H1 (cell line): Measurements from ENCODE around the gene GRIP2. TPM values are rescaled to one million over a fixed set of nuclear protein-coding genes. Genes with fewer than 3 reads are reported as not detected.

Experiments
- CTCF ChIA-PET: fragments of 300-600 bp; sonication (Branson Sonifier 250); formaldehyde crosslinking; loops from one replicate; lab custom pipeline; 2021; ENCODE audit not compliant: partially characterized antibody; lab: Charles Lee
- POLR2A ChIA-PET: fragments of 300-600 bp; sonication (Branson Sonifier 250); formaldehyde crosslinking; loops from one replicate; lab custom pipeline; 2021; ENCODE audit warnings: inconsistent platforms; ENCODE audit not compliant: partially characterized antibody; lab: Charles Lee
- DNase-seq, 2 experiments: peaks; one replicate each; pipeline versions ENCODE4 v3.0.0 to v3.0.0-alpha.2; 2010 to 2022; ENCODE audit warnings: low spot score in 2 of 2, low read depth in 1 of 2, mixed read lengths in 1 of 2
- FAIRE-seq: peaks from 2 replicates; lab custom pipeline; 2011; peaks lifted over from hg19 to GRCh38; lab: Jason Lieb, UNC
- H2AFZ ChIP-seq: 2 replicates; pipeline ENCODE4 v1.8.1; 2012; ENCODE audit warnings: low read length, inconsistent platforms
- H2AK5ac ChIP-seq: 2 replicates; pipeline ENCODE4 v1.6.1; 2013; ENCODE audit warnings: low read depth, low read length
- H2BK120ac ChIP-seq: replicated peaks from 2 replicates; pipeline ENCODE3; 2013; ENCODE audit warnings: low read depth, low read length, inconsistent platforms
- H2BK12ac ChIP-seq: 2 replicates; pipeline ENCODE4 v1.6.1; 2013; ENCODE audit warnings: low read depth, low read length
- H2BK15ac ChIP-seq: 2 replicates; pipeline ENCODE4 v1.6.1; 2013; ENCODE audit warnings: low read length
- H2BK20ac ChIP-seq: 2 replicates; pipeline ENCODE4 v1.6.1; 2013; ENCODE audit warnings: low read length
- H2BK5ac ChIP-seq: 2 replicates; pipeline ENCODE4 v1.6.1; 2013; ENCODE audit warnings: low read depth, low read length
- H3K14ac ChIP-seq: 2 replicates; pipeline ENCODE4 v1.6.1; 2013; ENCODE audit warnings: inconsistent platforms; ENCODE audit not compliant: insufficient read length
- H3K18ac ChIP-seq: 2 replicates; pipeline ENCODE4 v1.6.1; 2013; ENCODE audit warnings: low read length; ENCODE audit errors: extremely low read depth
- H3K23ac ChIP-seq: 2 replicates; pipeline ENCODE4 v1.6.1; 2013; ENCODE audit warnings: inconsistent platforms; ENCODE audit not compliant: insufficient read length
- H3K23me2 ChIP-seq: 2 replicates; pipeline ENCODE4 v1.6.1; 2013; ENCODE audit warnings: low read depth, low read length
- H3K27ac ChIP-seq: 2 replicates; pipeline ENCODE4 v1.6.1; 2011; ENCODE audit warnings: low read depth, low read length, inconsistent platforms
- H3K27me3 ChIP-seq, 4 experiments: replicated peaks in 1 of 4; 1 replicate in 1 of 4; 2 replicates in 3 of 4; pipeline versions ENCODE4 v1.6.1 to v1.8.1; 2011 to 2013; ENCODE audit warnings: low read length in 3 of 4, mild to moderate bottlenecking in 3 of 4, inconsistent platforms in 2 of 4, mixed read lengths in 2 of 4, moderate library complexity in 1 of 4; ENCODE audit not compliant: control insufficient read depth in 3 of 4, insufficient read depth in 3 of 4; ENCODE audit errors: extremely low read depth in 1 of 4
- H3K36me3 ChIP-seq, 4 experiments: 2 replicates each; pipeline versions ENCODE4 v1.6.1 to v1.8.1; 2011 to 2013; ENCODE audit warnings: mild to moderate bottlenecking in 4 of 4, low read length in 3 of 4, moderate library complexity in 2 of 4, control low read depth in 1 of 4, inconsistent platforms in 1 of 4; ENCODE audit not compliant: insufficient read depth in 4 of 4, control insufficient read depth in 2 of 4
- H3K4ac ChIP-seq: replicated peaks from 2 replicates; pipeline ENCODE3; 2013; ENCODE audit warnings: low read length, low read depth, mixed read lengths, inconsistent platforms; ENCODE audit not compliant: insufficient read length
- H3K4me1 ChIP-seq, 4 experiments: replicated peaks in 1 of 4; 1 replicate in 1 of 4; 2 replicates in 3 of 4; pipeline versions ENCODE4 v1.6.1 to v1.8.1; 2011 to 2013; ENCODE audit warnings: low read length in 3 of 4, inconsistent platforms in 2 of 4, mixed read lengths in 1 of 4; ENCODE audit not compliant: insufficient read depth in 4 of 4, control insufficient read depth in 3 of 4
- H3K4me2 ChIP-seq, 2 experiments: 2 replicates each; pipeline versions ENCODE4 v1.6.1 to v1.8.1; 2011 to 2013; ENCODE audit warnings: low read depth in 2 of 2, low read length in 2 of 2, control low read depth in 1 of 2, inconsistent platforms in 1 of 2, mild to moderate bottlenecking in 1 of 2; ENCODE audit not compliant: insufficient read depth in 1 of 2
- H3K4me3 ChIP-seq, 4 experiments: fragments of 200-600, 300-600 bp in 1 of 4; sonication (generic), shearing (Covaris generic), sonication (Bioruptor Twin) in 1 of 4; 2 replicates each; pipeline versions ENCODE4 v1.5.1 to v1.8.1; 2011 to 2016; ENCODE audit warnings: low read length in 4 of 4, low read depth in 3 of 4, control low read depth in 2 of 4, inconsistent platforms in 2 of 4, mild to moderate bottlenecking in 2 of 4, mixed read lengths in 1 of 4, moderate library complexity in 1 of 4; ENCODE audit not compliant: insufficient read depth in 2 of 4; ENCODE audit errors: extremely low read depth in 1 of 4
- H3K56ac ChIP-seq: replicated peaks from 2 replicates; pipeline ENCODE3; 2013; ENCODE audit warnings: low read depth, mild to moderate bottlenecking, mixed read lengths, low read length, inconsistent platforms; ENCODE audit not compliant: insufficient read length
- H3K79me1 ChIP-seq: 2 replicates; pipeline ENCODE4 v1.6.1; 2013; ENCODE audit warnings: low read depth, low read length, control low read depth
- H3K79me2 ChIP-seq, 2 experiments: 2 replicates each; pipeline versions ENCODE4 v1.6.1 to v1.8.1; 2012 to 2013; ENCODE audit warnings: low read length in 2 of 2, mild to moderate bottlenecking in 2 of 2, inconsistent platforms in 1 of 2; ENCODE audit not compliant: insufficient read depth in 2 of 2, control insufficient read depth in 1 of 2
- H3K9ac ChIP-seq, 4 experiments: replicated peaks in 1 of 4; 1 replicate in 1 of 4; 2 replicates in 3 of 4; pipeline versions ENCODE4 v1.6.1 to v1.8.1; 2011 to 2013; ENCODE audit warnings: low read depth in 3 of 4, low read length in 3 of 4, control low read depth in 2 of 4, mild to moderate bottlenecking in 2 of 4, moderate library complexity in 2 of 4, inconsistent platforms in 1 of 4; ENCODE audit errors: extremely low read depth in 1 of 4
- H3K9me3 ChIP-seq, 2 experiments: 2 replicates each; pipeline versions ENCODE4 v1.6.1 to v1.8.1; 2012 to 2013; ENCODE audit warnings: mild to moderate bottlenecking in 2 of 2, moderate library complexity in 2 of 2, control low read depth in 1 of 2, inconsistent platforms in 1 of 2, low read depth in 1 of 2, low read length in 1 of 2, mixed read lengths in 1 of 2; ENCODE audit not compliant: insufficient read depth in 2 of 2
- H4K20me1 ChIP-seq, 2 experiments: replicated peaks in 1 of 2; 2 replicates each; pipeline versions ENCODE3 to v1.8.1; 2011 to 2013; ENCODE audit warnings: inconsistent platforms in 2 of 2, low read length in 2 of 2, mild to moderate bottlenecking in 1 of 2; ENCODE audit not compliant: insufficient read depth in 2 of 2, control insufficient read depth in 1 of 2
- H4K5ac ChIP-seq: 2 replicates; pipeline ENCODE4 v1.6.1; 2013; ENCODE audit warnings: low read length, low read depth, mixed read lengths, inconsistent platforms; ENCODE audit not compliant: insufficient read length
- H4K8ac ChIP-seq: 2 replicates; pipeline ENCODE4 v1.8.0; 2013; ENCODE audit warnings: mild to moderate bottlenecking, moderate library complexity, low read length, inconsistent platforms; ENCODE audit not compliant: insufficient read depth; ENCODE audit errors: extremely low read depth
- H4K91ac ChIP-seq: replicated peaks from 2 replicates; pipeline ENCODE3; 2013; ENCODE audit warnings: low read length, mixed read lengths, inconsistent platforms; ENCODE audit not compliant: insufficient read length
- BRCA1 ChIP-seq: IDR thresholded peaks from 2 replicates; pipeline ENCODE4 v1.6.1; 2012; ENCODE audit warnings: low read depth, low read length, improper control_type of control experiment
- HDAC2 ChIP-seq, 2 experiments: fragments of 300-600 bp in 1 of 2; sonication (generic) in 1 of 2; IDR thresholded peaks; 2 replicates each; pipeline ENCODE4 v1.6.1; 2011 to 2012; ENCODE audit warnings: low read depth in 2 of 2, low read length in 2 of 2, mild to moderate bottlenecking in 2 of 2, moderate library complexity in 2 of 2, borderline replicate concordance in 1 of 2, inconsistent platforms in 1 of 2
- SIN3A ChIP-seq, 2 experiments: IDR thresholded peaks in 1 of 2; conservative IDR thresholded peaks in 1 of 2; 2 replicates each; pipeline ENCODE4 v1.6.1; 2011 to 2012; ENCODE audit warnings: low read length in 2 of 2, improper control_type of control experiment in 1 of 2, low read depth in 1 of 2, mild to moderate bottlenecking in 1 of 2
- WGBS, 2 experiments: shearing (Covaris generic) in 1 of 2; methylation state at CpG; one replicate each; pipeline versions ENCODE4 v1.1.6 to v1.1.7; 2013 to 2015; ENCODE audit warnings: low lambda C conversion rate in 2 of 2, mixed read lengths in 2 of 2, inconsistent platforms in 1 of 2, low coverage in 1 of 2, missing lambda C conversion rate in 1 of 2; ENCODE audit not compliant: insufficient replicate concordance in 2 of 2, insufficient coverage in 1 of 2, insufficient read length in 1 of 2; ENCODE audit errors: extremely low coverage in 1 of 2, missing lambda C conversion rate in 1 of 2; 5-methylcytosine and 5-hydroxymethylcytosine counted together
- polyA plus RNA-seq, 7 experiments: library from polyadenylated mRNA; depleted of rRNA in 3 of 7; stranded (reverse) in 5 of 7; unstranded in 2 of 7; fragments of >200 nt in 5 of 7; fragments of 200-250 nt in 2 of 7; gene quantifications; 1 replicate in 5 of 7; 2 replicates in 1 of 7; 4 replicates in 1 of 7; pipeline versions ENCODE4 v1.2.1 to v1.2.3, GENCODE V29; 2011 to 2013; ENCODE audit warnings: missing spikeins in 2 of 7, mixed read lengths in 2 of 7
- total RNA-seq: library from RNA; stranded (reverse); fragmentation: NEBNext Ultra II Directional; extraction: Animal tissue kit (Norgen Biotek cat#: 25700); gene quantifications from 2 replicates; pipeline ENCODE4 v1.2.1, GENCODE V29; 2021
- TF ChIP-seq, protein P1 (sequence below), 3 experiments: IDR thresholded peaks; 1 replicate in 2 of 3; 2 replicates in 1 of 3; pipeline versions ENCODE4 v1.5.1 to v1.6.1; 2011; ENCODE audit warnings: low read length in 3 of 3, mild to moderate bottlenecking in 3 of 3, inconsistent platforms in 2 of 3, low read depth in 1 of 3, moderate library complexity in 1 of 3; ENCODE audit not compliant: insufficient read depth in 1 of 3; ENCODE audit errors: control extremely low read depth in 1 of 3

Gene GRIP2
- total and polyA plus RNA-seq, 2 of the 8 experiments (the other 6 are each of a cell fraction or from before 2014, with no cell fraction given), result 2.5 to 6.4 TPM

DNA sequence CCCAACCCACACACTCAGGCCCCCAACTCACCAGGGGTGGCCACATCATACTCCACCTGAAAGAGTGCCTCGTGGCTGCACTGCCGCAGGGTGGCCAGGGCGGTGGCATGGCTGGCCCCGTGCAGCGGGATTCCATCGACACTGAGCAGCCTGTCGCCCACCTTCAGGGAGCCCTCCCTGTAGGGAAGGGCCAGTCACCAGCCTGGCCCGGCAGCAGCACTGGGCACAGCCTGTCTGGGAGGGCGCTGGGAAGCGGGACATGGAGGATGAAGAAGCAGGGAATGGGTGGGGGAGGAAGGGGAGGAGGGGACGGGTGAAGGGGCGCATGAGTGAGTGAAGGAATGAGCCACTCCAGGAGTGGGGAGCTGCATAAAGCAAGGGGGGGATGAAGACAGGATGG lies 18.5 kb downstream of the GRIP2 start:
- H2BK15ac ChIP-seq, result peak overlapping the region; percentile 88; the same call in 1 of the 2 replicates
- H3K36me3 ChIP-seq, result no peaks in the 10 kb centered on the region
- H3K9me3 ChIP-seq, result no peaks in the 10 kb centered on the region
- H4K8ac ChIP-seq, result no peak overlapping the region
- TF ChIP-seq, protein P1, sequence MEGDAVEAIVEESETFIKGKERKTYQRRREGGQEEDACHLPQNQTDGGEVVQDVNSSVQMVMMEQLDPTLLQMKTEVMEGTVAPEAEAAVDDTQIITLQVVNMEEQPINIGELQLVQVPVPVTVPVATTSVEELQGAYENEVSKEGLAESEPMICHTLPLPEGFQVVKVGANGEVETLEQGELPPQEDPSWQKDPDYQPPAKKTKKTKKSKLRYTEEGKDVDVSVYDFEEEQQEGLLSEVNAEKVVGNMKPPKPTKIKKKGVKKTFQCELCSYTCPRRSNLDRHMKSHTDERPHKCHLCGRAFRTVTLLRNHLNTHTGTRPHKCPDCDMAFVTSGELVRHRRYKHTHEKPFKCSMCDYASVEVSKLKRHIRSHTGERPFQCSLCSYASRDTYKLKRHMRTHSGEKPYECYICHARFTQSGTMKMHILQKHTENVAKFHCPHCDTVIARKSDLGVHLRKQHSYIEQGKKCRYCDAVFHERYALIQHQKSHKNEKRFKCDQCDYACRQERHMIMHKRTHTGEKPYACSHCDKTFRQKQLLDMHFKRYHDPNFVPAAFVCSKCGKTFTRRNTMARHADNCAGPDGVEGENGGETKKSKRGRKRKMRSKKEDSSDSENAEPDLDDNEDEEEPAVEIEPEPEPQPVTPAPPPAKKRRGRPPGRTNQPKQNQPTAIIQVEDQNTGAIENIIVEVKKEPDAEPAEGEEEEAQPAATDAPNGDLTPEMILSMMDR (IDR thresholded peaks at IDR 0.05; ENCODE audit: control extremely low read depth in 1 of 3, insufficient read depth in 1 of 3, low read depth in 1 of 3, low read length in 3 of 3), result no peak
- TF ChIP-seq SIN3A (conservative IDR thresholded peaks at IDR 0.05 in 1 of 2, IDR thresholded peaks at IDR 0.05 in 1 of 2; ENCODE audit: low read depth in 1 of 2, low read length in 2 of 2) (no peak), HDAC2 (IDR thresholded peaks at IDR 0.05; ENCODE audit: borderline replicate concordance in 1 of 2, low read depth in 2 of 2, low read length in 2 of 2) (no peak), BRCA1 (no peak)
- TF ChIP-seq, all 59 proteins: peak for 0
- Histone ChIP-seq H3K79me2 (no peaks in the 10 kb centered on the region), H3K4me1 (peaks cover 4 to 12% (median 8%) of the 10 kb centered on the region in 4 experiments), H3K27ac (no peak overlapping the region), H3K23ac (no peak overlapping the region), H2AK5ac (0 out of 2 replicates have a peak overlapping the region, but pooled peaks have one; percentile 2), H2BK20ac (no peak overlapping the region), H3K9ac (no peak overlapping the region), H3K14ac (no peak overlapping the region), H2BK5ac (0 out of 2 replicates have a peak overlapping the region, but pooled peaks have one; percentile 44), H3K79me1 (no peaks in the 10 kb centered on the region), H2BK120ac (no peak overlapping the region), H3K56ac (no peak overlapping the region), H3K4ac (no peak overlapping the region), H2BK12ac (no peak overlapping the region), H3K23me2 (no peaks in the 10 kb centered on the region), H3K18ac (0 out of 2 replicates have a peak overlapping the region, but pooled peaks have one; percentile 19), H2AFZ (no peak overlapping the region), H3K27me3 (no peaks in the 10 kb centered on the region), H4K91ac (peak overlapping the region; percentile 7), H4K20me1 (no peaks in the 10 kb centered on the region), H3K4me2 (no peak overlapping the region), H4K5ac (no peak overlapping the region), H3K4me3 (no peak overlapping the region)
- WGBS, 2 experiments, result 75% methylated on average over 10 of the region's 12 CpGs; no CpG with 5 or more reads in 1 of the 2 experiments
- ChIA-PET POLR2A (interaction anchor here (0.6 to 3.1 kb wide), 2 partner anchors 11 to 100 kb away, joined by 3 to 10 read pairs; no protein-coding TSS in a partner anchor), CTCF (interaction anchor here (1.5 to 9.5 kb wide), 5 partner anchors 13 to 318 kb away, joined by 4 to 103 read pairs (median 9); no protein-coding TSS in a partner anchor)
- DNase-seq, result no peak
- no peak for FAIRE-seq
